ENCODE measurements around the gene DYNC1I2.

The DYNC1I2 gene

GRCh38 chr2:171687287-171688128 is at the start of gene DYNC1I2:
Gene DYNC1I2, plus strand, starts transcription at chr2:171687469. Its CDS starts 2,687 bp downstream, at chr2:171690156.
- peak within 1 kb of the TSS; percentile 83 for H3K4me3 ChIP-seq (replicated peaks; ENCODE audit: low read depth, low read length)
- peak; percentile 97 for DNase-seq (ENCODE audit: low read depth)
- TF ChIP-seq CTCF (IDR thresholded peaks at IDR 0.05; ENCODE audit: low read length, missing control alignments): no peak

DNA sequence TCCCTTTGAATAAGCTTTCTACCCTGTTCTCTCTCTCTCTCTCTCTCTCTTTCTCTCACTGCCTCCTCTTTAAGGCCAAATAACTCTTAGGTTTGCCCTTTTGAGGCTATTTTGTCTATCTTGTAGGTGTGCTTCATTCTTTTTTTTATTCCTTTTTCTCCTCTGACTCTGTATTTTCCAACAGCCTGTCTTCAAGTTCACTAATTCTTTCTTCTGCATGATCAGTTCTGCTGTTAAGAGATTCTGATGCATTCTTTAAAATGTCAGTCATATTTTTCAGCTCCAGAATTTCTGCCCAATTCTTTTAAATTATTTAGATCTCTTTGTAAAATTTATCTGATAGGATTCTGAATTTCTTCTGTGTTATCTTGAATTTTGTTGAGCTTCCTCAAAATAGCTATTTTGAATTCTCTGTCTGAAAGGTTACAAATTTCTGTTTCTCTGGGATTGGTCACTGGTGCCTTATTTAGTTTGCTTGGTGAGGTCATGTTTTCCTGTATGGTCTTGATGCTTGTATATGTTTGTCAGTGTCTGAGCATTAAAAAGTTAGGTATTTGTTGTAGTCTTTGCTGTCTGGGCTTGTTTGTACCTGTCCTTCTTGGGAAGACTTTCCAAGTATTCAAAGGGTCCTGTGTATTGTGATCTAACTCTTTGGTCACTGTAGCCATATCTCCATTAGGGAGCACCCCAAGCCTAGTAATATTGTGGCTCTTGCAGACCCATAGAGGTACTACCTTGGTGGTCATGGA is 35.4 kb upstream of the DYNC1I2 start:
- DNase-seq (ENCODE audit: low read depth): no peak
- no peak for TF ChIP-seq CTCF (IDR thresholded peaks at IDR 0.05; ENCODE audit: low read length, missing control alignments)
- no peak overlapping the region for H3K4me3 ChIP-seq (replicated peaks; ENCODE audit: low read depth, low read length)

DNA sequence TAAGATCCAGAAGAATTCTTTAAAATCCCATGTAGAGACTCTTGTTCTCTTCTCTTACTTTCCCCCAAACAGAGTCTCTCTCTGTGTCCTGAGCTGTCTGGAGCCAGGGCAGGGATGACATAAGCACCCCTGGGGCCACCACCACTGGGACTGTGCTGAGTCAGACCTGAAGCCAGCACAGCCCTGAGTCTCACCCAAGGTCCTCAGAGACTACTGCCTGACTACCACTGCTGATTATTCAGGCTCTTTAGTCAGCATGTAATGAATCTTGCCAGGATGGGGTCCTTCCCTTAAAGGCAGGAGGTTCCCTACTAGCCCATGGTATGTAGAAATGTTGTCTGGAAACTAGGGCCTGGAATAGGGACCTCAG is 34.9 kb upstream of the DYNC1I2 start:
- TF ChIP-seq CTCF (IDR thresholded peaks at IDR 0.05; ENCODE audit: low read length, missing control alignments): no peak
- H3K4me3 ChIP-seq (replicated peaks; ENCODE audit: low read depth, low read length): no peak overlapping the region
- peak; percentile 10 for DNase-seq (ENCODE audit: low read depth)

DNA sequence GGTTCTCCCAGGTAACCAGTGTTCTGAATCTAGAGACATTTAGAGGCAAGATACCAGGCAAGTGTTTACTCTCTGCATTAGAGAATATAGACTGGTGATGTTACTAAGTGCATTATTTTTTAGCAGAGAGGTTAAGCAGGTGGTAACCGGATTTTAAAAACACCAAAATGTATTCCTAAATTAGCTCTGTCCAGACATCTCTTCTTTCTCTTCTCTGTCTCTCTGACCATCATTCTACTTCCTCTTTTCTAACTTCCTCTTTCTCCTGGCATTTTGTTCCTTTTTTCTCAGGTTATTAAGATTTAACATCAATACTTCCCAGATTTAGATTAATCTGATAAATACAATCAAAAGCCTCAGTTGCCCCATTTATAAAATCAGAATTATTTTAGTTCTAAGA is 31.7 kb upstream of the DYNC1I2 start:
- TF ChIP-seq CTCF (IDR thresholded peaks at IDR 0.05; ENCODE audit: low read length, missing control alignments): no peak
- DNase-seq (ENCODE audit: low read depth): no peak
- H3K4me3 ChIP-seq (replicated peaks; ENCODE audit: low read depth, low read length): no peak overlapping the region

- no peak for DNase-seq (ENCODE audit: low read depth)
- no peak for TF ChIP-seq CTCF (IDR thresholded peaks at IDR 0.05; ENCODE audit: low read length, missing control alignments)
- no peak overlapping the region for H3K4me3 ChIP-seq (replicated peaks; ENCODE audit: low read depth, low read length)
Measured at GRCh38 chr2:171667041-171667440, 20.2 kb upstream of the DYNC1I2 start.

DNA sequence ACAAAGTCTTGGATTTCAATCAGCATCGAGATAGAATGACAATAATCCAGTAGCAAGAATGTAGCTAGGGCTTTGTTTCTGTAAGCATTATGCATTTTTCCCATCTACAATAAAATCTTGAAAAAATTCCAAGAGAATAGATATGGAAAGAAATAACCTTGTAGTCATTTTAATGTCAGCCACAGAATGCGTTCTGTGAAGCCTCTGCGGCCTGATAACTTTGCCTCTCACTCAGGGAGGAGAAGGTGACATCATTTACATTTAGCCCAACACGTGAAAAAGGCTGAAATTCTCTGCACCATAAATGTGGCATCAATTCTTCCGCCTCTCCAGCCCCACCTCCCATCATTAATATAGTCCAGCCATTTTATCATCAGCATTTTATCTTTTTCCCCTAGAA is 19.1 kb upstream of the DYNC1I2 start:
- TF ChIP-seq CTCF (IDR thresholded peaks at IDR 0.05; ENCODE audit: low read length, missing control alignments): no peak
- DNase-seq (ENCODE audit: low read depth): no peak
- H3K4me3 ChIP-seq (replicated peaks; ENCODE audit: low read depth, low read length): no peak overlapping the region
